Activated CD4-positive, alpha-beta T cell treated with anti-CD3 and anti-CD28 coated beads for 24 hours (primary cell): ENCODE results near the gene VARS1.
"Not testable (repeated sequence)": the region's sequence is repeated elsewhere in the genome, so short reads cannot be mapped to it uniquely, and the experiment has no call there.

Source experiments
- DNase-seq, 2 donors: peaks; one replicate each; pipeline ENCODE4 v3.0.0-alpha.2; 2020; ENCODE audit warnings: low read depth in 2 of 2

VARS1 gene

DNA sequence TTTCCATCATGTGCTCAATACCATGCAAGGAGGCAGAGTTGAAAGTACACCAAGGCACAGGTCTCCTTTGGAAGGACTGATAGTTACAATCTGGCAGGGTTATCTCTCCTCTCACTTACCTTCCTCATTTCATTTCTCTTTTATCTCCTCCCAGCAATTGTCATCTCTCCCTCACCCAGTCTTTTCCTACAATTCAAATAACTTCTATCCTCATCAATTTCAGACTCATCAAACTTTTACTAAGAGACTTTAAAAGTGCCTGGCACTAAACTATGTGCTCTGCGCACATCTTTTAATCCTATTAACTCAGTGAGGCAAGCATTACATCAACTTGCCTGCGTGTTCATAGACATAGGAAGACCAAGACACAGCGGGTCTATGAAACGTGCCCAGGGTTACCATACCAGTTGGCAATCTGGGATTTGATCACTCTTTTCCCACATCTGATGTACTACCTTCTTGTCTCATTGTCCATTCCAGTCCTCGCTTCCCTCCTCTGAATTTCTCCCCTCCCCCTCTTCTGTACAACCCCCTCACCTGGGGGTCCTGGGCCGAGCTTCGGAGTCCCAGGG lies 1.2 kb downstream of the VARS1 start:
- no peak for DNase-seq

GRCh38 chr6:31793927-31794245 lies 1.7 kb downstream of the VARS1 start:
- not testable (repeated sequence) for DNase-seq

DNA sequence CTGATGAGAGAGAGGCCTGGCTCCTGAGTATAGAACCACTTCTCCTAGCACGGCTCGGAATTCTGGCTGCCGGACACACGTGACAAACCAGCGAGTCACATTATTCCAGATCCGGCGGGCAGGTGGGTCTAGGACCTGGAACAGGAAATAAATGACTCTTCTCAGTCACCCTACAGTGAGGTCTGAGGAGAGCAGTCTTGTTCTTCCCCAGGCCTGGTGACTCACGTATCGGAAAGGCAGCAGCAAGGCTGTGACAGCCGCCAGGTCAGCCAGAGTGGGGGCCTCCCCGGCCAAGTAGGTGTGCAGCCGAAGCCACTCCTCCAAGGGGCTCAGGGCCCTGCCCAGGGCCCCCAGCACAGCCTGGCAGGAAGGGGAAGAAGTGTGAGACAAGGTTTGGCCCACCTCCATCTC lies 2.8 kb downstream of the VARS1 start:
- DNase-seq = no peak

DNA sequence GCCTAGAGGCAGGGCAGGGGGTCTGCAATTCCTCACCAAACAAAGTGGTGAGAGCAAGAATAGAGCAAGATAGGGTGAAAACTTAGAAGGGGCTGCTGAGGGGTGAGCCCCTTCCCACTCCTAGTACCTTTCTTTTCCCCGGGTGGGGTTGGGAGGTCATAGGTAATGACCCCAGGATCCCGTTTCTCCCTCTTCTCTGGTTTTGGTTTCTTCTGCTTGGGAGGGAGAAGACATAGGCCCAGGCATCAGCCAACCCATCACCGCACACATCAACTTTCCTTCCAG lies 3.5 kb downstream of the VARS1 start:
- no peak for DNase-seq

GRCh38 chr6:31791324-31792089 lies 4.0 kb downstream of the VARS1 start:
- peak in 1 of 2 donors; percentile 31 for DNase-seq

DNA sequence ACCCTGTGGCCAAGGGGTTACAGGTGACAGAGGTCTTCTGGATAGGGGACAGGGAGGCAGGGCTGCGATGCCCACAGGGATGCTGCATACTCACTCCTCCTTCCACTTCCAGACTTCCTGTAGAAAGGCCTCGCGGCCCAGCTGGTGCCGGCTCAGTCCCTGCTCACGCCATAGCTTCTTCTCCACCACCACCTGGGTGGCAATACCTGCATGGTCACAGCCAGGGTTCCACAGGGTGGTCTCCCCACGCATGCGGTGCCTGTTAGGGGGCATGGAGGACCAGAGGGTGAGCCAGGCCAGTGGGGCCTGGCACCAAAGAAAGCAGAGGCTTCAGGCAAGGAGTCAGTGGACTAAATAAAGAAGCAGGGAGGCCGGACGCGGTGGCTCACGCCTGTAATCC lies 10.1 kb downstream of the VARS1 start:
- no peak for DNase-seq

- DNase-seq = no peak
Measured at GRCh38 chr6:31784098-31784925, 11.2 kb downstream of the VARS1 start.

DNA sequence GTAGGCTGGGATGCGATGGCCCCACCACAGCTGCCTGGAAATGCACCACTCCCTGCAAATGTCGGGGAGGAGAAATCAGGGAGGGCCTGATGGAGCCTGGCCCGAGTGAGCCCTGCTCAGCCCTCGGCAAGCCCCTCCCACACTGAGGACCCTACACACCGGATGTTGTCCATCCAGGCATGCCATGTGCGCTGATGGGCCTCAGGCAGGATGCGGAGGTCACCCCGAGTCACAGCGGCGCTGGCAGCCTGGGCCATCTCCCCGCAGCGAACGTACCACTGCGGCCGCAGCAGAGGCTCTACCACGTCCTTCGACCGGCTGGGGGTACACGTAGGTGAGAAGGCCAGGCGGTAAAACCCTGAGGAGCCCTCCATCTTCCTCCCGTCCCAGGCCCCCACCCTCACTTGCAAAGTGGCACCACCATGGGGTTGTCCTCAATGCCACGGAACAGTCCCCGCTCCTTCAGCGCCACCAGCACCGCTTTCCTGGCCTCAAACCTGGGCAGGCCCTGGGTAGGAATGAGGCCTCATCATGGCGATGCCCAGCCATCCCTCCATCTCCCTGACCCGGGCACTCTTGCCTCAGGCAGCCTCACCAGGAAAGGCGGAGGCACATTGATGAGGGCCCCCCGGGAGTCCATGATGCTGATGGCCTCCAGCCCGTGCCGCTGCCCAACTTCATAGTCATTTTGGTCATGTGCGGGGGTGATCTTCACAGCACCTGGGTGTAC lies 13.3 kb downstream of the VARS1 start:
- DNase-seq = no peak

DNA sequence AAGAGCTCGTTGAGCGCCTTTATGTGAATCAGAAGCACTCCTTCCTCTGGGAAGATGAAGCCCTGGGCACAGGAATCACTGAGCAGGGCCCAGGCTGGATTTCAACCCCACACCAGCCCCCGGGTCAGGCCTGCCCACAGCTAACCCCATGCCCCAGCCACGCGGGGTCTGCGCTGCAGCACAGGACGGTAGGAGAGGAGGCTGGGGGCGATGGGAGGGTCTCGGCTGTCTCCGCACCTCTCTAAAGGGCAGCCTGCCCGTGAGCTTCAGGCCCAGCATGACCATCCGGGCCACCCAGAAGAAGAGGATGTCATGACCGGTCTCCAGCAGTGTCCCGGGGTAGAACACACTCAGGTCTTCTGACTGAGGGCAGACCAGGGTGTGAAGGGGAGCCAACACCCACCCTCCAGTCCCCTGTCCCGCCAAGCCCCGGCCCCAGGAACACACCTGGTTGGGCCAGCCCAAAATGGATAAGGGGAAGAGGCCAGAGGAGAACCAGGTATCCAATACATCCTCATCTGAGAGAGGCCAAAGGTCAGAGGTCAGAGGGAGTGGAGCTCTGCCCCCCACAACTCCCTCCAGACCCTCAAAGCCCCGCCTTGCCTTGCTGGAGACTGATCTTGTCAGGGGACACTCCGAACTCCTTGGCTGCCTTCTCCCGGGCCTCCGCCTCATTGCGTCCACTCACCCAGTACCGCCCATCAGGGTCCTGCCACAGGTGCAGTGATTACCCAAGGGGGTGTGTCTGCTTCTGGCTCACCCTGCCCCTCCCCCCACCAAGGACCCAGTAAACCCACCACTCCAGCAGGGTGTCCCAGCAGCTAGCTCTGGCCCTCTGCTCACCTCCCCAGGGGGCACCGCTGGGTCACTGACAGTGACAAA lies 14.1 kb downstream of the VARS1 start:
- DNase-seq = no peak

DNA sequence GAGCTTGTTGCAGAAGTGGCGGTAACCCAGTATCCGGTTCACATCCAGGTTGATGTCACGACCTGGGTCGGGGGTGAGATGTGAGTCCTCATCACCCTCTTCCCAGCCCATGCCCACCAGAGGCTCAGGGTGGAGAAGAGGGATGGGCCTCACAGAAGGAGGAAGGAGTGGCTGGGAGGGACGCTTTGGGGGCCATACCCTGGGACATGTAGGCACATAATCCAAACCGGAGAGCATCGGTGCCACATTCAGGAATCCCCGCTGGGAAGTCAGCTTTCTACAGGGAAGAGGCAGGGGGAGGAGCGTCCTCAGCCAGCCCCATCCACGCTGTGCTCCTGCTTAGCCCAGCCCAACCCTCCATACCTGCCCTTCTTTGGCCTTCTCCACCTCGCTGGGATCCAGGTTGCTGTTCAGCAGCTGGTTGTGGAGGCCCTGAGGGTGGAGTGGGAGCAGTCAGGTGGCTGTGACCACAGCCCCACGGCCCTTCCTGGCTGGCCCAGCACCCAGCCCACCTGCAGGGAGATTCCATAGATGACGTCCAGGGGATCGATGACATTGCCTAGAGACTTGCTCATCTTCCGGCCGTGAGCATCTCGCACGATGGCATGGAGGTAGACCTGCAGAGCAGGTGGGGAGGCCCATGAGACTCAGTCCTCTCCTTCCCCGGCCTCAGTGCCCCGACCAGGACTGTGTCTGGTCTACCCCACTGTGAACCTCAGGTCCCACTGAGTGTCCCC lies 14.9 kb downstream of the VARS1 start:
- no peak for DNase-seq

GRCh38 chr6:31779908-31780307 lies 15.6 kb downstream of the VARS1 start:
- no peak for DNase-seq

DNA sequence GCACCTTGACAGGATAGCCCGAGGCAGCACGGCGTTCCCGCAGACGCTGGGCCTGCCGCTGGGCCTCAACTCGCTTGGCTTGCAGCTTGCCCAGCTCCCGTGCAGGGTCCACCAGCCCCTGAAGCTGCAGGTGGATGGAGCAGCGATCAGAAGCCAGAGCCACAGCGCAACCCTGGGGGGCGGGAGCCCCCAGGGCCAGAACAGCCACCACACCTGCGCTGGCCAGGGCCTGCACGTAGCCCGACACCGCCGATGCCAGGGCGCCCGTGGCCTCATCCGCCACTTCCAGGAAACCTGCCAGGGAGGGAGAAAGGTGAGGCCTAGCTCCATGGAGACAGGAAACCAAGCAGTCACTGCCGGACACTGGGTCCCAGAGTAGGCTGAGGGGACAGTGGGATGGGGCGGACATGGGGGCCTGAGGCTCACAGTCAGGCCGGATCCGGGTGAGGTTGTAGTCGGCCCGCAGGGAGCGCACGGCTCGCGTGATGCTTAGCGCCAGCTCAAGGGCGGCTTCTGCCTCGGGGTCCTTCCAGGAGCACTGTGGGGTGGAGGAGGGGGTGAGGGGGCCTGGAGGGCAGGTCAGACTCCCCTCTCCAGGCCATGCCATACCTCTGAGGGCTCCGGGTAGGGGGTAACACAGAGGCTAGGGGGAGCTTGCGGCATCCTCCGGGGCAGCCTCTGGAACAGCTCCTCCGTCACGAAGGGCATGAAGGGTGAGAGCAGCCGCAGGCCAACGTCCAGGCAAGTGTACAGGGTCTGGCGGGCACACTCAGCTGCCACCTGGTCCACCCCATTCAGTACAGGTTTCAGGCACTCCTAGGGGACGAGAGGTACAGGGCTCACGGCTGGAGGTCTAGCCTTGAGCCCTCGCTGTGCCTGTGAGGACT lies 16.3 kb downstream of the VARS1 start:
- DNase-seq = no peak

GRCh38 chr6:31778193-31778592 lies 17.4 kb downstream of the VARS1 start:
- no peak for DNase-seq

DNA sequence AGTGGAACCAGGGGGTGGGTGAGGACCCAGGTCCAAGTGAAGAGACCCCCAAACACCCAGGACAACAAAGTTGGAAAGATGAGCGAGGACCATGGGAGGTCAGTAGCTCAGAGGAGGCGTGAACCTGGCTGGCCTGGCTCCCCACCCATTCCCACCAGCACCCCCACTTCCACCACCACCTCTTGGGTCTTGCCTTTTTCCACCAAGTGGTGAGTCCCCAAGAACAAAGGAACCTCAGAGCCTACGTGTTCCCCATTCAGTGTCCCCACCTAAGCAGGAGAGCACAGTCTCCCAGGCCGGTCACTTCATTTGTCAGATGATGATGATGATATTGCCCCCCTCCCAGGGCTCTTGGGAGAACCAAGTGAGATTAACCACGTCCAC lies 17.9 kb downstream of the VARS1 start:
- no peak for DNase-seq

DNA sequence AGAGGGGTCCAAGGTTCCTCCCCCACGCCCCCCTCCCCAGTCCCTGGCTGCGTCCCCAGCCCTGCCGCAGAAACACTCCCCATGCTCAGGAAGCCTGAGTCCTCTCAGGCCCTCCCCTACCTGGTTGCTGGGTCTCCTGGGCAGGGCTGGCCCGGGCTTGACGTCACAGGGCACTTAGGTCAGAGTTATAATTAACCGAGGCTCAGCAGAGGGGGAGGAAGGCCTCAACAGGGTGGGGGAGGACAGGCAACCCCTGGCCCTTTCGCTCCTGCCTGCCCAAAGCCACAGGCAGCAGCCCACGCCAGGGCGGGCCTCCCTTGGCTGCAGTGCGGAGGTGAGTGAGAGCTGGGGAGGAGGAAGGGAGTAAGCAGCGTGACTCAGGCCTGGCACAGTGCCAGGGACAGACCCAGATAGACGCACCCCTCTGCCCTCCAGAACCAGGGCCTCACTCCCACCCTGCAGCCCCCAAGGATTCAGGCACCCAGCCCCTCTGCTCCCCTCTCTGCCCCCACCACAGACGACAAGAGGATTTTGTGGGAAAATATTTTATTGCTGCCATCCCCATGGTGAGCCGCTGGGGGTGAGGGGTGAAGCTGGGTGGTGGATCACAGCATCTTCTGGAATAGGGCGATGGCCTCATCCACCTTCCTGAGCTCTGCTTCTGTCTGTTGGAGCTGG lies 18.4 kb downstream of the VARS1 start, which contains the start of gene VWA7:
TSS of gene VWA7 (minus strand) at position 340 of the 678 bp plus-strand sequence. CDS start 549 bp downstream, outside the sequence.
- DNase-seq = peak; percentile 64 to 70

DNA sequence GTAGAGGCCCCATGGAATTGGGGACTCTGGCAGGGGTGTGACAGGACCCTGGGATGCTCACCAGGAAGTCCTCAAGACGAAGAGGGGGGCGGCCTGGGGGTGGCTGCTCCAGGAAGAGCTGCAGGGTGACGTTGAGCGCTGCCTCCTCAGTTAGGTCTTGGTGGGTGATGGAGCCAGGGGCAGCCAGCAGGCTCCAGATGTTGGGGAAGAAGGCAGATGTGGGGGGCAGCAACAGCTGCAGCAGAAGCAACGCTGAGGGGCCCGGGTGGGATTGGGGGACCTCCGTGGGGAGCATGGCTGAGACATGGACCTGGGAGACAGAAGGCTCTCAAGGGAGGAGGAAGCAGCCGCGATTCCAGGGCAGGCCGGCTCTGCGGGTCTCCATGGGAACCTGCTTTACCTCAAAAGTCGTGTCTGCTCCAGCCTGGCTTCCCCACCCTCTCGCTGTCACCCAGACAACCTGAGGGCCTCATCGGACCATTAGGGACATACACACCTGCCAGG lies 19.0 kb downstream of the VARS1 start:
- DNase-seq = no peak

DNA sequence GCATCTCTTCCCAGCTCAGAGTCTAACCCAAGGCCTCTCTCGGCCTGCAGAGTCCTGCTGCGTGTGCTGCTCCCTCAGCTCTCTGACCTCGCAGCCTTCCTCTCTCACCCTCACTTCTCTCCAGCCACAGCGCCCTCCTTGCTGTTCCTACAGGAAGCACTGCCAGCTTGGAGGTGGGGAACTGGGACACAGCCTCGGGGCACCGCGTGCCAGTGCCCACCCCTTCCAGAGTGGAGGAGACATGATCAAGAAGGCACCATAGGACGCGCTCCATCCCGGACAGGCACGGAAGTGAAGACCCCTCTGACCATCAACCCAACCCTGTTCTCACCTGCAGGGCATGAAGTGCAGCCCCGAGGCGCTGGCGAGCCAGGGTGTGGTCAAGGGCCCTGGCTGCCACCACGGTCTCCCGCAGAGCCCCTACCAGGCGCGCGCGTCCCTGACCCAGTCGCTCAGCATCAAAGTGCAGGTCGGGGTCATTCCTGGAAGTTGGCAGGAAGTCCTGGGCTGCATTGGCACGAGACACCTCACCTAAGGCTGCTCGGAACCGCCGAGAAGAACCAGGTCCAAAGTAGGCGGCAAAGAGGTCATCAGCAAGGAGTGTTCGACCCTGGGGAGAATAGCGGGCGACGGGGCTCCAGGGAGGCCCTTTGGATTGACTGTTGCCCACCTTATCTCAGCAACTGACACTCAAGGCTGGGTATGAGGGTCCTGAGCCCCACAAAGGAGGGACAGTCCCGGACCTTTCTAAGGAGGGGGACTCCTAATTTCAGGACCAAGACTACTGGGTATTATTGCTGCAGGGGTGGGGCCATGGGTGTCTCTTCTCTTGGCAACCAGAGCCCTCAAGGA lies 19.7 kb downstream of the VARS1 start:
- no peak for DNase-seq

DNA sequence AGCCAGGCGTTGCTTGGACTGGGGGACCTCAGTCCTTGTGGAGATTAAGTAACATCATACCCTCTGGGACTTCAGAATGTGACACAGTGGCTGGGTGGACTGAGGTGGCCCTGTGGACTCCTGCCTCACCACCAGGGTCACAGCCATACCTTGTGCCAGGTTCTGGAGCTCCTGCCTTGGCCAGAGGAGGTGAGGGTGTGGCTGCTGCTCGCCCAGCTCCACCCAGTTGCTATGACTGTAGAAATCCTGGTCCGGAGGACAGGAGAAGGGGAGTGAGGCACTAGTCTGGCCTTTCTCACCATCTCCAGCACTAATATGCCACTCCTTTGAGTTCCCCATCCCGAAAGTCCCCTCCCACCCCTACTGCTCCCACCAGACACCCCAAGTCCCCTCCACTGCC lies 20.4 kb downstream of the VARS1 start:
- DNase-seq = no peak
